Measurements from ENCODE around the gene OTUD3. TPM values are rescaled to one million over a fixed set of nuclear protein-coding genes. Genes with fewer than 3 reads are reported as not detected.

OTUD3 gene
- total and polyA plus RNA-seq, 2 of the 4 experiments (the other 2 are of a cell fraction), result 2.9 to 3.1 TPM

DNA sequence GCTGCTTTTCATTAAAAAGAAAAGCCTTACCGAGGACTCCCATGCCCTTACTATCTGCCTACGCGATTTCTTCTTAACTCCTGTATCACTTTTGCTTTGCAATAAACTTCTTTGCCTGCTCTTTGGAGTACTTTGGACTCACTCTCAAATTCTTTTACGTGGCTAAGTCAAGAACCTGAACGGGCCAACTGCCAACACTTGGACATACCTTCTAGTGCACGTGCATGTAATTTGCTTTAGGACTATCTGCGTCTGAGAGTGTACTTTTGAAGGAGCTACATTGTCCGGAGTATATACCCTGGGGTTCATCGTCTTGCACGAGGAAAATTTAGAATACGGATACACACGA, 3.6 kb upstream of the OTUD3 start:
- Histone ChIP-seq H4K8ac (ENCODE audit: low read depth in 2 of 2, low read length in 2 of 2) (no peak overlapping the region), H3K9me3 (ENCODE audit: control insufficient read depth, insufficient read depth, low read length) (no peaks in the 10 kb centered on the region), H2AFZ (replicated peaks; ENCODE audit: low read length, poor library complexity) (no peak overlapping the region), H3K36me3 (ENCODE audit: control insufficient read depth, insufficient read depth, low read length) (no peaks in the 10 kb centered on the region), H3K4me1 (ENCODE audit: control insufficient read depth, insufficient read depth, low read length) (peaks cover 3% of the 10 kb centered on the region; the same call in 1 of the 2 replicates), H4K91ac (ENCODE audit: insufficient read depth, low read depth, low read length) (no peak overlapping the region), H3K79me1 (ENCODE audit: low read depth in 1 of 2, low read length in 2 of 2) (peaks cover 7 to 9% of the 10 kb centered on the region in 2 experiments), H2AK9ac (replicated peaks; ENCODE audit: low read depth, low read length, poor library complexity) (no peak overlapping the region), H3K9me1 (ENCODE audit: insufficient read depth, low read length) (0 out of 2 replicates have a peak, but pooled peaks cover 2% of the 10 kb centered on the region), H3K27ac (ENCODE audit: insufficient read depth, low read length) (no peak overlapping the region), H2AK5ac (ENCODE audit: low read depth, low read length) (no peak overlapping the region), H3K23ac (ENCODE audit: low read depth, low read length) (no peak overlapping the region), H3K18ac (ENCODE audit: low read depth, low read length) (no peak overlapping the region), H4K5ac (ENCODE audit: low read depth, low read length) (no peak overlapping the region), H3K14ac (replicated peaks; ENCODE audit: low read depth, low read length) (no peak overlapping the region), H3K4ac (ENCODE audit: low read depth, low read length) (no peak overlapping the region), H3K4me2 (ENCODE audit: low read depth, low read length) (no peak overlapping the region), H2BK20ac (ENCODE audit: low read depth, low read length) (no peak overlapping the region), H4K20me1 (ENCODE audit: insufficient read depth, low read length) (peaks cover 7% of the 10 kb centered on the region; the same call in 1 of the 2 replicates), H2BK120ac (ENCODE audit: low read depth, low read length) (no peak overlapping the region), H2BK5ac (ENCODE audit: low read depth, low read length, poor library complexity, severe bottlenecking) (no peak overlapping the region), H3K27me3 (ENCODE audit: control insufficient read depth, insufficient read depth, low read length) (peaks cover 2% of the 10 kb centered on the region; the same call in 1 of the 2 replicates), H2BK15ac (ENCODE audit: low read depth, low read length) (no peak overlapping the region), H3K4me3 (ENCODE audit: insufficient read depth, low read depth, low read length) (no peak overlapping the region), H3K9ac (ENCODE audit: low read depth, low read length) (no peak overlapping the region), H3K56ac (ENCODE audit: extremely low read depth, insufficient read depth, low read length) (no peak overlapping the region)
- DNase-seq (no peak), ATAC-seq (ENCODE audit: low read depth) (no peak)
- in situ Hi-C loops (cut with MboI; ENCODE audit: low sequenced_read_pairs), result no loop called here
- BruUV-seq (replicated peaks), result no TSS peak
- ChIA-PET CTCF (interaction anchor here (0.7 kb wide), 1 partner anchor 60 kb away, joined by 4 read pairs; no protein-coding TSS in a partner anchor), POLR2A (ENCODE audit: unreplicated experiment) (no interaction called here)
- intact Hi-C loops (cut with micrococcal nuclease), result no loop called here
- dilution Hi-C loops (cut with HindIII; ENCODE audit: low sequenced_read_pairs, unreplicated experiment), result no loop called here
- TF ChIP-seq MXI1 (IDR thresholded peaks at IDR 0.05; ENCODE audit: borderline replicate concordance, low read depth, low read length) (no peak), RFX5 (IDR thresholded peaks at IDR 0.05; ENCODE audit: low read depth, low read length) (no peak), POLR2A (IDR thresholded peaks at IDR 0.05; ENCODE audit: low read depth, low read length) (no peak), CHD1 (IDR thresholded peaks at IDR 0.05; ENCODE audit: low read depth, low read length) (no peak), USF2 (IDR thresholded peaks at IDR 0.05; ENCODE audit: low read depth, low read length) (no peak), SMC3 (IDR thresholded peaks at IDR 0.05; ENCODE audit: low read depth, low read length) (no peak), RAD21 (IDR thresholded peaks at IDR 0.05; ENCODE audit: low read length) (no peak), RCOR1 (IDR thresholded peaks at IDR 0.05; ENCODE audit: insufficient replicate concordance, low read length) (no peak), CEBPB (IDR thresholded peaks at IDR 0.05; ENCODE audit: low read depth, low read length) (no peak), FOS (IDR thresholded peaks at IDR 0.05; ENCODE audit: low read depth, low read length) (no peak), BHLHE40 (IDR thresholded peaks at IDR 0.05; ENCODE audit: low read depth, low read length) (no peak)
- TF ChIP-seq, protein P1, sequence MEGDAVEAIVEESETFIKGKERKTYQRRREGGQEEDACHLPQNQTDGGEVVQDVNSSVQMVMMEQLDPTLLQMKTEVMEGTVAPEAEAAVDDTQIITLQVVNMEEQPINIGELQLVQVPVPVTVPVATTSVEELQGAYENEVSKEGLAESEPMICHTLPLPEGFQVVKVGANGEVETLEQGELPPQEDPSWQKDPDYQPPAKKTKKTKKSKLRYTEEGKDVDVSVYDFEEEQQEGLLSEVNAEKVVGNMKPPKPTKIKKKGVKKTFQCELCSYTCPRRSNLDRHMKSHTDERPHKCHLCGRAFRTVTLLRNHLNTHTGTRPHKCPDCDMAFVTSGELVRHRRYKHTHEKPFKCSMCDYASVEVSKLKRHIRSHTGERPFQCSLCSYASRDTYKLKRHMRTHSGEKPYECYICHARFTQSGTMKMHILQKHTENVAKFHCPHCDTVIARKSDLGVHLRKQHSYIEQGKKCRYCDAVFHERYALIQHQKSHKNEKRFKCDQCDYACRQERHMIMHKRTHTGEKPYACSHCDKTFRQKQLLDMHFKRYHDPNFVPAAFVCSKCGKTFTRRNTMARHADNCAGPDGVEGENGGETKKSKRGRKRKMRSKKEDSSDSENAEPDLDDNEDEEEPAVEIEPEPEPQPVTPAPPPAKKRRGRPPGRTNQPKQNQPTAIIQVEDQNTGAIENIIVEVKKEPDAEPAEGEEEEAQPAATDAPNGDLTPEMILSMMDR (conservative IDR thresholded peaks at IDR 0.05; ENCODE audit: low read depth, low read length), result no peak
- 95% methylated on average over 9 of the region's 12 CpGs; no CpG with 5 or more reads in 1 of the 2 experiments for WGBS, 2 experiments (ENCODE audit: extremely low coverage in 2 of 2, insufficient read length in 1 of 2)

Measured in IMR-90 (cell line).